K562 (cell line): ENCODE measurements around the gene DSP. TPM values are rescaled to one million over a fixed set of nuclear protein-coding genes. Genes with fewer than 3 reads are reported as not detected.

Source experiments
- ATF1 ChIP-seq, 2 experiments: fragments of 450-650 bp in 1 of 2; IDR thresholded peaks; 2 replicates each; pipeline ENCODE4 v1.6.1; 2016; ENCODE audit warnings: missing compliant biosample characterization in 1 of 2, missing genetic modification characterization in 1 of 2
- CC2D1A ChIP-seq: fragments of 450-650 bp; IDR thresholded peaks from 2 replicates; pipeline ENCODE4 v1.6.1; 2017; ENCODE audit warnings: mild to moderate bottlenecking
- CEBPG ChIP-seq, 3 experiments: fragments of 200-800 bp in 1 of 3; sonication (Bioruptor generic) in 1 of 3; sonication (generic) in 1 of 3; formaldehyde crosslinking in 1 of 3; IDR thresholded peaks in 2 of 3; conservative IDR thresholded peaks in 1 of 3; 2 replicates each; pipeline versions ENCODE4 v1.6.1 to v1.8.0; 2016 to 2022; ENCODE audit warnings: missing compliant biosample characterization in 2 of 3, missing genetic modification characterization in 2 of 3, mild to moderate bottlenecking in 1 of 3, missing genetic modification reagents in 1 of 3
- CREBBP ChIP-seq: IDR thresholded peaks from one replicate; pipeline ENCODE4 v1.6.1; 2012; ENCODE audit warnings: low read depth, mild to moderate bottlenecking, control low read depth, inconsistent platforms, low read length
- FOSL1 ChIP-seq: fragments of 200-800 bp; sonication (Bioruptor generic); conservative IDR thresholded peaks from 2 replicates; pipeline ENCODE4 v1.6.1; 2016; ENCODE audit warnings: missing genetic modification characterization, missing compliant biosample characterization
- KDM5B ChIP-seq: fragments of 200-600 bp; sonication (generic); IDR thresholded peaks from 2 replicates; pipeline ENCODE4 v1.6.1; 2012; ENCODE audit warnings: low read depth, mild to moderate bottlenecking, moderate library complexity, low read length, control low read depth, inconsistent platforms; ENCODE audit not compliant: insufficient replicate concordance
- PPARD ChIP-seq: fragments of 250-450 bp; sonication (Bioruptor Pico); IDR thresholded peaks from 2 replicates; pipeline ENCODE4 v1.8.0; 2022; ENCODE audit warnings: inconsistent platforms, mild to moderate bottlenecking, moderate library complexity
- SMC3 ChIP-seq: conservative IDR thresholded peaks from 2 replicates; pipeline ENCODE4 v1.6.1; 2011; ENCODE audit warnings: low read depth, low read length, improper control_type of control experiment; ENCODE audit not compliant: insufficient read depth
- STAG1 ChIP-seq: sonication (generic); formaldehyde crosslinking; IDR thresholded peaks from 2 replicates; pipeline ENCODE4 v1.5.0; 2020; ENCODE audit warnings: missing genetic modification reagents, borderline replicate concordance
- TCF7L2 ChIP-seq: fragments of 150-350 bp; IDR thresholded peaks from 2 replicates; pipeline ENCODE4 v1.6.1; 2016; ENCODE audit warnings: low read depth, mild to moderate bottlenecking, low read length, moderate library complexity
- TFAM ChIP-seq: fragments of 250-450 bp; sonication (Bioruptor Pico); conservative IDR thresholded peaks from 2 replicates; pipeline ENCODE4 v1.5.0; 2021; ENCODE audit warnings: mild to moderate bottlenecking, moderate library complexity
- polyA plus RNA-seq, 8 experiments: library from polyadenylated mRNA; depleted of rRNA in 4 of 8; stranded (reverse) in 5 of 8; unstranded in 3 of 8; fragments of >200 nt; fragmentation: Nextera tagmentation in 2 of 8; fragmentation: Illumina TruSeq in 1 of 8; extraction: Ambion mirVana in 2 of 8; extraction: Trizol in 1 of 8; gene quantifications; 2 replicates each; pipeline versions ENCODE4 v1.2.1 to v1.2.3, GENCODE V29; 2011 to 2014; ENCODE audit warnings: inconsistent platforms in 1 of 8, missing spikeins in 1 of 8
- total RNA-seq, 7 experiments: library from RNA; depleted of rRNA in 6 of 7; stranded (reverse); fragments of >200 nt in 6 of 7; fragmentation: Illumina TruSeq in 2 of 7; extraction: Trizol in 2 of 7; gene quantifications; 2 replicates each; pipeline versions ENCODE4 v1.2.1 to v1.2.3, GENCODE V29; 2011 to 2021; ENCODE audit warnings: low replicate concordance in 1 of 7
- TF ChIP-seq, protein P1 (sequence below), 2 experiments: fragments of 450-650 bp; formaldehyde crosslinking in 1 of 2; IDR thresholded peaks; 2 replicates each; pipeline versions ENCODE4 v1.4.0 to v1.6.1; 2014 to 2020; ENCODE audit warnings: mild to moderate bottlenecking in 2 of 2, borderline replicate concordance in 1 of 2, low read depth in 1 of 2
- TF ChIP-seq, protein P2 (sequence below): sonication (generic); formaldehyde crosslinking; IDR thresholded peaks from 2 replicates; pipeline ENCODE4 v1.8.0; 2022; ENCODE audit warnings: mild to moderate bottlenecking, missing genetic modification reagents
- TF ChIP-seq, protein P3 (sequence below): fragments of 450-650 bp; formaldehyde crosslinking; conservative IDR thresholded peaks from 2 replicates; pipeline ENCODE4 v1.4.0; 2022; ENCODE audit warnings: mild to moderate bottlenecking, missing genetic modification characterization

Gene DSP
- total and polyA plus RNA-seq, 9 of the 15 experiments (the other 6 are each of a cell fraction or from before 2014, with no cell fraction given), result under 0.01 to 0.24 (median 0.03) TPM; not detected in 2

DNA sequence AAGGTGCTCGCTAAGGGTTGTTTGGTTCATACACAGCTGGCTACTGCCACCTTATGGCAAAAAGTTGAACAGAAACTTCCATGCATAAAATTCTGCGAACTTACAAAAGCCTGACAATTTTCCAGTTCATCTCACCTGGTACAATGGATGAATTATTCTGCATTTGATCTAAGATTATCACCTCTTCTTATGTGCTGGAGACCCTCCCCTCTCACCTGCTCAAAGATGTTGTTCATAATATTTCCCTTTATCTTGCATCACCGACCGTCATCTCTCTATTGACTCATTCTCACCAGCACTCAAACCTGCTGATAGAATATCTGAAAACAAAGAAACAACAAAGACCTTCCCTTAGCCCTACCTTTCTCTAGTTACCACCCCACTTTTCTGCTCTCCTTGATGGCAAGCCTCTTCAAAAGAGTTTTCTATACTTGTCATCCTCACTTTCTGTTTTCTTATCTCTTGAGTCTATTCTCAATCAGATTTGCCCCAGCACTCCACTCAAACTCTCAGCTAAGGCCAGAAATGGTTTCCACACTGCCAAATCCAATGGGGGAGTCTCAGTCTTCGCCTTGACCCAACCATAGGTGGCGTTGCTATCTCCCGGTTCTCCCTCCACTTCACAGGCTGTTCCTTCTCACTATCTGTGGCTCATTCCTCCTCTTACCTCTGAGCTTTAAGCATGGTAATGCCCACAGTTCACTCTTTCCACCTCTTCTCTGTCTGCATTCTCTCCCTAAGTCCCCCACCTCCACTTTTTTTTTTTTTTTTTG lies 74.3 kb downstream of the DSP start (continued):
- TF ChIP-seq, protein P1, sequence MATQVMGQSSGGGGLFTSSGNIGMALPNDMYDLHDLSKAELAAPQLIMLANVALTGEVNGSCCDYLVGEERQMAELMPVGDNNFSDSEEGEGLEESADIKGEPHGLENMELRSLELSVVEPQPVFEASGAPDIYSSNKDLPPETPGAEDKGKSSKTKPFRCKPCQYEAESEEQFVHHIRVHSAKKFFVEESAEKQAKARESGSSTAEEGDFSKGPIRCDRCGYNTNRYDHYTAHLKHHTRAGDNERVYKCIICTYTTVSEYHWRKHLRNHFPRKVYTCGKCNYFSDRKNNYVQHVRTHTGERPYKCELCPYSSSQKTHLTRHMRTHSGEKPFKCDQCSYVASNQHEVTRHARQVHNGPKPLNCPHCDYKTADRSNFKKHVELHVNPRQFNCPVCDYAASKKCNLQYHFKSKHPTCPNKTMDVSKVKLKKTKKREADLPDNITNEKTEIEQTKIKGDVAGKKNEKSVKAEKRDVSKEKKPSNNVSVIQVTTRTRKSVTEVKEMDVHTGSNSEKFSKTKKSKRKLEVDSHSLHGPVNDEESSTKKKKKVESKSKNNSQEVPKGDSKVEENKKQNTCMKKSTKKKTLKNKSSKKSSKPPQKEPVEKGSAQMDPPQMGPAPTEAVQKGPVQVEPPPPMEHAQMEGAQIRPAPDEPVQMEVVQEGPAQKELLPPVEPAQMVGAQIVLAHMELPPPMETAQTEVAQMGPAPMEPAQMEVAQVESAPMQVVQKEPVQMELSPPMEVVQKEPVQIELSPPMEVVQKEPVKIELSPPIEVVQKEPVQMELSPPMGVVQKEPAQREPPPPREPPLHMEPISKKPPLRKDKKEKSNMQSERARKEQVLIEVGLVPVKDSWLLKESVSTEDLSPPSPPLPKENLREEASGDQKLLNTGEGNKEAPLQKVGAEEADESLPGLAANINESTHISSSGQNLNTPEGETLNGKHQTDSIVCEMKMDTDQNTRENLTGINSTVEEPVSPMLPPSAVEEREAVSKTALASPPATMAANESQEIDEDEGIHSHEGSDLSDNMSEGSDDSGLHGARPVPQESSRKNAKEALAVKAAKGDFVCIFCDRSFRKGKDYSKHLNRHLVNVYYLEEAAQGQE (IDR thresholded peaks at IDR 0.05; ENCODE audit: borderline replicate concordance), result peak; percentile 77; the same call in 1 of the 2 replicates
- TF ChIP-seq, protein P1 (CRISPR knock-in tag; IDR thresholded peaks at IDR 0.05; ENCODE audit: low read depth), result no peak
- TF ChIP-seq CEBPG (CRISPR knock-in tag; IDR thresholded peaks at IDR 0.05) (no peak), CEBPG (tag; conservative IDR thresholded peaks at IDR 0.05 in 1 of 2, IDR thresholded peaks at IDR 0.05 in 1 of 2) (peak; percentile 69 to 72), KDM5B (no peak), CC2D1A (peak; percentile 57; the same call in 1 of the 2 replicates), TFAM (CRISPR knock-in tag) (no peak), ATF1 (CRISPR knock-in tag; IDR thresholded peaks at IDR 0.05) (no peak), ATF1 (tag; IDR thresholded peaks at IDR 0.05) (0 out of 2 replicates have a peak, but pooled peaks have one; percentile 10), SMC3 (peak; percentile 80), STAG1 (peak; percentile 68; the same call in 1 of the 2 replicates), TCF7L2 (no peak), PPARD (CRISPR knock-in tag) (no peak), CREBBP (no peak), FOSL1 (tag) (peak; percentile 60)
- TF ChIP-seq, protein P2, sequence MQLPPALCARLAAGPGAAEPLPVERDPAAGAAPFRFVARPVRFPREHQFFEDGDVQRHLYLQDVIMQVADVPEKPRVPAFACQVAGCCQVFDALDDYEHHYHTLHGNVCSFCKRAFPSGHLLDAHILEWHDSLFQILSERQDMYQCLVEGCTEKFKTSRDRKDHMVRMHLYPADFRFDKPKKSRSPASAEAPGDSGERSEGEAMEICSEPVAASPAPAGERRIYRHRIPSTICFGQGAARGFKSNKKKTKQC, result no peak
- TF ChIP-seq, protein P3, sequence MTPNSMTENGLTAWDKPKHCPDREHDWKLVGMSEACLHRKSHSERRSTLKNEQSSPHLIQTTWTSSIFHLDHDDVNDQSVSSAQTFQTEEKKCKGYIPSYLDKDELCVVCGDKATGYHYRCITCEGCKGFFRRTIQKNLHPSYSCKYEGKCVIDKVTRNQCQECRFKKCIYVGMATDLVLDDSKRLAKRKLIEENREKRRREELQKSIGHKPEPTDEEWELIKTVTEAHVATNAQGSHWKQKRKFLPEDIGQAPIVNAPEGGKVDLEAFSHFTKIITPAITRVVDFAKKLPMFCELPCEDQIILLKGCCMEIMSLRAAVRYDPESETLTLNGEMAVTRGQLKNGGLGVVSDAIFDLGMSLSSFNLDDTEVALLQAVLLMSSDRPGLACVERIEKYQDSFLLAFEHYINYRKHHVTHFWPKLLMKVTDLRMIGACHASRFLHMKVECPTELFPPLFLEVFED, result 0 out of 2 replicates have a peak, but pooled peaks have one; percentile 20
